ENCODE data around the gene OPCML.

OPCML gene

GRCh38 chr11:133047036-133047770, 485.1 kb downstream of the OPCML start:
- Histone ChIP-seq H3K4me1 (ENCODE audit: control insufficient read depth, insufficient read depth, low read length) (peaks cover 20% of the 10 kb centered on the region), H3K4me3 (ENCODE audit: low read depth, low read length) (no peak overlapping the region), H3K9ac (ENCODE audit: low read depth, low read length) (no peak overlapping the region), H3K36me3 (ENCODE audit: control insufficient read depth, insufficient read depth, low read length) (no peaks in the 10 kb centered on the region), H3K9me3 (ENCODE audit: control insufficient read depth, insufficient read depth, low read length) (no peaks in the 10 kb centered on the region), H3K27me3 (ENCODE audit: control insufficient read depth, insufficient read depth, low read length) (no peaks in the 10 kb centered on the region)

GRCh38 chr11:133046252-133046651, 486.0 kb downstream of the OPCML start:
- H3K36me3 ChIP-seq (ENCODE audit: control insufficient read depth, insufficient read depth, low read length) = no peaks in the 10 kb centered on the region
- H3K9ac ChIP-seq (ENCODE audit: low read depth, low read length) = no peak overlapping the region
- no peak overlapping the region for H3K4me3 ChIP-seq (ENCODE audit: low read depth, low read length)
- peaks cover 15% of the 10 kb centered on the region for H3K4me1 ChIP-seq (ENCODE audit: control insufficient read depth, insufficient read depth, low read length)
- no peaks in the 10 kb centered on the region for H3K9me3 ChIP-seq (ENCODE audit: control insufficient read depth, insufficient read depth, low read length)
- no peaks in the 10 kb centered on the region for H3K27me3 ChIP-seq (ENCODE audit: control insufficient read depth, insufficient read depth, low read length)

GRCh38 chr11:133041928-133042882, 490.1 kb downstream of the OPCML start:
- H3K9me3 ChIP-seq (ENCODE audit: control insufficient read depth, insufficient read depth, low read length) = no peaks in the 10 kb centered on the region
- no peak overlapping the region for H3K9ac ChIP-seq (ENCODE audit: low read depth, low read length)
- H3K27me3 ChIP-seq (ENCODE audit: control insufficient read depth, insufficient read depth, low read length) = no peaks in the 10 kb centered on the region
- no peaks in the 10 kb centered on the region for H3K4me1 ChIP-seq (ENCODE audit: control insufficient read depth, insufficient read depth, low read length)
- H3K36me3 ChIP-seq (ENCODE audit: control insufficient read depth, insufficient read depth, low read length) = no peaks in the 10 kb centered on the region
- no peak overlapping the region for H3K4me3 ChIP-seq (ENCODE audit: low read depth, low read length)

- H3K9me3 ChIP-seq (ENCODE audit: control insufficient read depth, insufficient read depth, low read length) = no peaks in the 10 kb centered on the region
- H3K36me3 ChIP-seq (ENCODE audit: control insufficient read depth, insufficient read depth, low read length) = no peaks in the 10 kb centered on the region
- H3K4me1 ChIP-seq (ENCODE audit: control insufficient read depth, insufficient read depth, low read length) = no peaks in the 10 kb centered on the region
- no peak overlapping the region for H3K4me3 ChIP-seq (ENCODE audit: low read depth, low read length)
- H3K9ac ChIP-seq (ENCODE audit: low read depth, low read length) = no peak overlapping the region
- H3K27me3 ChIP-seq (ENCODE audit: control insufficient read depth, insufficient read depth, low read length) = no peaks in the 10 kb centered on the region
Measured at GRCh38 chr11:133041181-133041580, 491.1 kb downstream of the OPCML start.

GRCh38 chr11:133040289-133040900, 491.9 kb downstream of the OPCML start:
- Histone ChIP-seq H3K4me1 (ENCODE audit: control insufficient read depth, insufficient read depth, low read length) (no peaks in the 10 kb centered on the region), H3K4me3 (ENCODE audit: low read depth, low read length) (no peak overlapping the region), H3K9ac (ENCODE audit: low read depth, low read length) (no peak overlapping the region), H3K27me3 (ENCODE audit: control insufficient read depth, insufficient read depth, low read length) (no peaks in the 10 kb centered on the region), H3K9me3 (ENCODE audit: control insufficient read depth, insufficient read depth, low read length) (no peaks in the 10 kb centered on the region), H3K36me3 (ENCODE audit: control insufficient read depth, insufficient read depth, low read length) (no peaks in the 10 kb centered on the region)

GRCh38 chr11:133038850-133039249, 493.5 kb downstream of the OPCML start:
- no peaks in the 10 kb centered on the region for H3K27me3 ChIP-seq (ENCODE audit: control insufficient read depth, insufficient read depth, low read length)
- H3K9ac ChIP-seq (ENCODE audit: low read depth, low read length) = no peak overlapping the region

GRCh38 chr11:133034929-133035328, 497.4 kb downstream of the OPCML start:
- no peaks in the 10 kb centered on the region for H3K36me3 ChIP-seq (ENCODE audit: control insufficient read depth, insufficient read depth, low read length)
- no peak overlapping the region for H3K4me3 ChIP-seq (ENCODE audit: low read depth, low read length)
- no peaks in the 10 kb centered on the region for H3K9me3 ChIP-seq (ENCODE audit: control insufficient read depth, insufficient read depth, low read length)
- no peaks in the 10 kb centered on the region for H3K27me3 ChIP-seq (ENCODE audit: control insufficient read depth, insufficient read depth, low read length)
- no peak overlapping the region for H3K9ac ChIP-seq (ENCODE audit: low read depth, low read length)
- peaks cover 2% of the 10 kb centered on the region for H3K4me1 ChIP-seq (ENCODE audit: control insufficient read depth, insufficient read depth, low read length)

More at GRCh38 chr11:133038850-133039249, 493.5 kb downstream of the OPCML start:
- Histone ChIP-seq H3K9me3 (ENCODE audit: control insufficient read depth, insufficient read depth, low read length) (no peaks in the 10 kb centered on the region), H3K4me3 (ENCODE audit: low read depth, low read length) (no peak overlapping the region), H3K4me1 (ENCODE audit: control insufficient read depth, insufficient read depth, low read length) (no peaks in the 10 kb centered on the region), H3K36me3 (ENCODE audit: control insufficient read depth, insufficient read depth, low read length) (no peaks in the 10 kb centered on the region)

GRCh38 chr11:133029107-133029506, 503.2 kb downstream of the OPCML start:
- H3K36me3 ChIP-seq (ENCODE audit: control insufficient read depth, insufficient read depth, low read length) = no peaks in the 10 kb centered on the region
- no peak overlapping the region for H3K4me3 ChIP-seq (ENCODE audit: low read depth, low read length)
- H3K27me3 ChIP-seq (ENCODE audit: control insufficient read depth, insufficient read depth, low read length) = no peaks in the 10 kb centered on the region
- H3K9ac ChIP-seq (ENCODE audit: low read depth, low read length) = no peak overlapping the region
- H3K9me3 ChIP-seq (ENCODE audit: control insufficient read depth, insufficient read depth, low read length) = no peaks in the 10 kb centered on the region
- H3K4me1 ChIP-seq (ENCODE audit: control insufficient read depth, insufficient read depth, low read length) = peaks cover 8% of the 10 kb centered on the region

- H3K4me1 ChIP-seq (ENCODE audit: control insufficient read depth, insufficient read depth, low read length) = peaks cover 8% of the 10 kb centered on the region
- H3K27me3 ChIP-seq (ENCODE audit: control insufficient read depth, insufficient read depth, low read length) = no peaks in the 10 kb centered on the region
- H3K36me3 ChIP-seq (ENCODE audit: control insufficient read depth, insufficient read depth, low read length) = no peaks in the 10 kb centered on the region
- H3K4me3 ChIP-seq (ENCODE audit: low read depth, low read length) = no peak overlapping the region
- no peaks in the 10 kb centered on the region for H3K9me3 ChIP-seq (ENCODE audit: control insufficient read depth, insufficient read depth, low read length)
- H3K9ac ChIP-seq (ENCODE audit: low read depth, low read length) = no peak overlapping the region
Measured at GRCh38 chr11:133026952-133027351, 505.3 kb downstream of the OPCML start.

GRCh38 chr11:133024301-133024700, 508.0 kb downstream of the OPCML start:
- no peaks in the 10 kb centered on the region for H3K9me3 ChIP-seq (ENCODE audit: control insufficient read depth, insufficient read depth, low read length)

GRCh38 chr11:133023232-133023631, 509.1 kb downstream of the OPCML start:
- no peaks in the 10 kb centered on the region for H3K4me1 ChIP-seq (ENCODE audit: control insufficient read depth, insufficient read depth, low read length)

More at GRCh38 chr11:133024301-133024700, 508.0 kb downstream of the OPCML start:
- no peaks in the 10 kb centered on the region for H3K27me3 ChIP-seq (ENCODE audit: control insufficient read depth, insufficient read depth, low read length)
- H3K9ac ChIP-seq (ENCODE audit: low read depth, low read length) = no peak overlapping the region
- no peaks in the 10 kb centered on the region for H3K36me3 ChIP-seq (ENCODE audit: control insufficient read depth, insufficient read depth, low read length)
- no peak overlapping the region for H3K4me3 ChIP-seq (ENCODE audit: low read depth, low read length)
- peaks cover 4% of the 10 kb centered on the region for H3K4me1 ChIP-seq (ENCODE audit: control insufficient read depth, insufficient read depth, low read length)

More at GRCh38 chr11:133023232-133023631, 509.1 kb downstream of the OPCML start:
- Histone ChIP-seq H3K36me3 (ENCODE audit: control insufficient read depth, insufficient read depth, low read length) (no peaks in the 10 kb centered on the region), H3K27me3 (ENCODE audit: control insufficient read depth, insufficient read depth, low read length) (no peaks in the 10 kb centered on the region), H3K4me3 (ENCODE audit: low read depth, low read length) (no peak overlapping the region), H3K9ac (ENCODE audit: low read depth, low read length) (no peak overlapping the region), H3K9me3 (ENCODE audit: control insufficient read depth, insufficient read depth, low read length) (no peaks in the 10 kb centered on the region)
